Mesendoderm (in vitro differentiated cells): ENCODE data around the gene C1D.

Experiments
- DNase-seq: peaks from one replicate; pipeline ENCODE4 v3.0.0; 2013
- H2AK5ac ChIP-seq: 2 replicates; pipeline ENCODE4 v1.6.1; 2013; ENCODE audit warnings: low read length, inconsistent platforms
- H2BK120ac ChIP-seq: 2 replicates; pipeline ENCODE4 v1.6.1; 2013; ENCODE audit warnings: low read depth, mild to moderate bottlenecking, low read length, moderate library complexity, mixed read lengths
- H2BK15ac ChIP-seq: replicated peaks from 2 replicates; pipeline ENCODE4 v1.6.1; 2013; ENCODE audit warnings: low read depth, mild to moderate bottlenecking, moderate library complexity
- H2BK5ac ChIP-seq: 2 replicates; pipeline ENCODE4 v1.6.1; 2013; ENCODE audit warnings: low read length, inconsistent platforms
- H3K18ac ChIP-seq: 2 replicates; pipeline ENCODE4 v1.6.1; 2013; ENCODE audit warnings: mild to moderate bottlenecking, low read length, mixed read lengths
- H3K23ac ChIP-seq: one replicate; pipeline ENCODE4 v1.6.1; 2013; ENCODE audit warnings: low read length
- H3K27ac ChIP-seq: 2 replicates; pipeline ENCODE4 v1.5.1; 2013; ENCODE audit warnings: low read depth, mild to moderate bottlenecking, inconsistent platforms, low read length, moderate library complexity
- H3K27me3 ChIP-seq: 2 replicates; pipeline ENCODE4 v1.6.1; 2013; ENCODE audit warnings: low read length, control low read depth, mild to moderate bottlenecking, inconsistent platforms; ENCODE audit not compliant: insufficient read depth, poor library complexity
- H3K36me3 ChIP-seq: 2 replicates; pipeline ENCODE4 v1.6.1; 2013; ENCODE audit warnings: low read length, inconsistent platforms; ENCODE audit not compliant: control insufficient read depth, insufficient read depth
- H3K4ac ChIP-seq: one replicate; pipeline ENCODE4 v1.6.1; 2013; ENCODE audit warnings: low read depth, mild to moderate bottlenecking, low read length, moderate library complexity
- H3K4me1 ChIP-seq: 2 replicates; pipeline ENCODE4 v1.6.1; 2013; ENCODE audit warnings: low read depth, low read length, inconsistent platforms; ENCODE audit not compliant: control insufficient read depth
- H3K4me2 ChIP-seq: 2 replicates; pipeline ENCODE4 v1.6.1; 2013; ENCODE audit warnings: low read length
- H3K4me3 ChIP-seq: 2 replicates; pipeline ENCODE4 v1.5.1; 2013; ENCODE audit warnings: mild to moderate bottlenecking, low read length
- H3K56ac ChIP-seq: one replicate; pipeline ENCODE4 v1.6.1; 2013; ENCODE audit warnings: low read length
- H3K79me1 ChIP-seq: 2 replicates; pipeline ENCODE4 v1.6.1; 2013; ENCODE audit warnings: low read length, inconsistent platforms
- H3K79me2 ChIP-seq: 2 replicates; pipeline ENCODE4 v1.6.1; 2013; ENCODE audit warnings: mild to moderate bottlenecking, low read length; ENCODE audit not compliant: control insufficient read depth, insufficient read depth
- H3K9ac ChIP-seq: 2 replicates; pipeline ENCODE4 v1.6.1; 2013; ENCODE audit warnings: low read length, inconsistent platforms
- H4K5ac ChIP-seq: one replicate; pipeline ENCODE4 v1.6.1; 2013; ENCODE audit warnings: low read length
- H4K8ac ChIP-seq: one replicate; pipeline ENCODE4 v1.6.1; 2013; ENCODE audit warnings: low read depth, mild to moderate bottlenecking, control low read depth, low read length, moderate library complexity
- WGBS: extraction: QIAGEN DNeasy Blood & Tissue Kit; methylation state at CpG from one replicate; pipeline ENCODE4 v1.1.7; 2013; ENCODE audit warnings: low lambda C conversion rate, missing lambda C conversion rate; ENCODE audit not compliant: insufficient coverage; ENCODE audit errors: extremely low coverage; 5-methylcytosine and 5-hydroxymethylcytosine counted together

The C1D gene

DNA sequence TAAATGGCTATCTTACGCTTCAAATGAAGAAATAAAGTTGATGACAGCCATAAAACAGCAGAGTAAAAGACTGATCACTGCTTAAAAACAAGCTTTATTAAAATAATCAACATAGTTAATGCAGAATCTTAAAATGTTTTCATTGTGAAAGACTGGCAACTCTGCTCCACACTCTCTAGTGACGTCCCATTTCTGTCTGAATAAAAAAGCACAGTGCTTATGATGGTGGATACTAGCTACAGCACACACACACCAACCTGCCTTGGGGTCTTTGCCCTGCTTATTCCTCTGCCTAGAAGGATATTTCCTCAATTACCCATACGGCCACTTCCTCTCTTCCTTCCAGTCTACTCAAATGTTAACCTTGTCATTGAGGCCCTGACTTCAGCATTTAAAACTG lies 19.1 kb downstream of the C1D start:
- no peak overlapping the region for H4K5ac ChIP-seq
- H3K4me3 ChIP-seq: no peak overlapping the region
- no peaks in the 10 kb centered on the region for H3K79me2 ChIP-seq
- no peaks in the 10 kb centered on the region for H3K4me1 ChIP-seq
- no peak overlapping the region for H3K4ac ChIP-seq
- no peak overlapping the region for H2BK120ac ChIP-seq
- H4K8ac ChIP-seq: no peak overlapping the region
- no peak for DNase-seq
- no peak overlapping the region for H3K18ac ChIP-seq
- no peak overlapping the region for H3K27ac ChIP-seq
- H3K36me3 ChIP-seq: no peaks in the 10 kb centered on the region
- H2AK5ac ChIP-seq: no peak overlapping the region
- H3K27me3 ChIP-seq: no peaks in the 10 kb centered on the region
- H3K9ac ChIP-seq: no peak overlapping the region
- WGBS: no CpG with 5 or more reads among the region's 3 CpGs
- H3K56ac ChIP-seq: no peak overlapping the region
- no peak overlapping the region for H2BK15ac ChIP-seq
- no peak overlapping the region for H3K4me2 ChIP-seq
- no peak overlapping the region for H2BK5ac ChIP-seq
- no peak overlapping the region for H3K23ac ChIP-seq
- peaks cover 1% of the 10 kb centered on the region for H3K79me1 ChIP-seq

DNA sequence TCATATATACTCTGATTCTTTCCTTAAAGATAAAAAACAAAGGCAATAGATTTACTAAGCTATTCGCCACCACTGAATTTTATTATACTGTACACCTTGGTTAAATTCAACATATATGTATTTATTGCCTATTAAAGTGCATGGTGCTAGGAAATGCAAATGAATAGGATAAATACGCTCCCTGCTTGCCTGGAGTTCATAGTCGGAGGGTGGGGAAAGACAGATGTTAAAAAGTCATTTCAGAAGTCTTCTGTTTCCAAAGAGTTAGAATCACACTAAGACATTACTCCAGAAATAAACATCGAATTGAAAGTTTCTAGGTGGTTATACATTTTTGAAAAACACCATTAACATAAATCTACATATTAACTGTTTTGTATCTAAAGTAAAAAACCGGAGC lies 19.8 kb downstream of the C1D start:
- H4K5ac ChIP-seq: no peak overlapping the region
- no peak overlapping the region for H2BK120ac ChIP-seq
- no peaks in the 10 kb centered on the region for H3K4me1 ChIP-seq
- H3K18ac ChIP-seq: no peak overlapping the region
- H3K23ac ChIP-seq: no peak overlapping the region
- H2BK5ac ChIP-seq: no peak overlapping the region
- no peak overlapping the region for H3K9ac ChIP-seq
- no peak overlapping the region for H3K4me3 ChIP-seq
- no peaks in the 10 kb centered on the region for H3K36me3 ChIP-seq
- H3K79me1 ChIP-seq: peaks cover 1% of the 10 kb centered on the region
- no peak overlapping the region for H3K4ac ChIP-seq
- H3K27me3 ChIP-seq: no peaks in the 10 kb centered on the region
- H3K56ac ChIP-seq: no peak overlapping the region
- DNase-seq: no peak
- no peak overlapping the region for H4K8ac ChIP-seq
- H3K79me2 ChIP-seq: no peaks in the 10 kb centered on the region
- no peak overlapping the region for H3K4me2 ChIP-seq
- no peak overlapping the region for H2AK5ac ChIP-seq
- no peak overlapping the region for H3K27ac ChIP-seq
- no CpG with 5 or more reads among the region's 5 CpGs for WGBS
- H2BK15ac ChIP-seq: no peak overlapping the region

DNA sequence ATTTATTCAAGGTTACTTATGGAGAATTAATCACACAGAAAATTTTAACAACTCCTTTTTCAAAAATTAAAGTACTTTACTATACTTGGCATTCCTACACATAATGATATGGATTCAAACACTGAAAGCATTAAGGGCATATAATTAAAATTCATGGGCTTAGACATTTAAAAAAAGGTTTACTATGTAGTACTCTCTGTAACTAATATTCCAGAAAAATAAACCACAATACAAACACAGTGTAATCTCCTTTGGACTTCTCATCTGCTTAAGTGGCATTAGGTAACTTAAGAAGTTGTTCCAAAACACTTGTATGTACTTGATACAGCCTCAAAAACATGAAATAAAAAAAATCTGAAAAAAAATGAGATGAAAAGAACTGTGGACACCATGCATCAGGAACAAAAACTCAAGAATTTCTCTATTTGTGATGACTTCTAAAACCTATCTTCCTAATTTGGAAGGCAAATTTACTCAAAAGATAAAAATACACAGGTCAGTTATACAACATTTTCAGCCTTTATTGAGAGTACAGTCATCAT lies 21.0 kb downstream of the C1D start:
- no peaks in the 10 kb centered on the region for H3K79me1 ChIP-seq
- no peak overlapping the region for H3K27ac ChIP-seq
- no peak for DNase-seq
- no peak overlapping the region for H3K4me3 ChIP-seq
- no peak overlapping the region for H2AK5ac ChIP-seq
- no peak overlapping the region for H3K18ac ChIP-seq
- H2BK5ac ChIP-seq: no peak overlapping the region
- H3K4me2 ChIP-seq: no peak overlapping the region
- H2BK120ac ChIP-seq: no peak overlapping the region
- H4K8ac ChIP-seq: no peak overlapping the region
- no peaks in the 10 kb centered on the region for H3K36me3 ChIP-seq
- H3K23ac ChIP-seq: no peak overlapping the region
- H3K4ac ChIP-seq: no peak overlapping the region
- no peaks in the 10 kb centered on the region for H3K79me2 ChIP-seq
- H3K4me1 ChIP-seq: no peaks in the 10 kb centered on the region
- H4K5ac ChIP-seq: no peak overlapping the region
- H3K9ac ChIP-seq: no peak overlapping the region
- no peaks in the 10 kb centered on the region for H3K27me3 ChIP-seq
- H2BK15ac ChIP-seq: no peak overlapping the region
- no peak overlapping the region for H3K56ac ChIP-seq

DNA sequence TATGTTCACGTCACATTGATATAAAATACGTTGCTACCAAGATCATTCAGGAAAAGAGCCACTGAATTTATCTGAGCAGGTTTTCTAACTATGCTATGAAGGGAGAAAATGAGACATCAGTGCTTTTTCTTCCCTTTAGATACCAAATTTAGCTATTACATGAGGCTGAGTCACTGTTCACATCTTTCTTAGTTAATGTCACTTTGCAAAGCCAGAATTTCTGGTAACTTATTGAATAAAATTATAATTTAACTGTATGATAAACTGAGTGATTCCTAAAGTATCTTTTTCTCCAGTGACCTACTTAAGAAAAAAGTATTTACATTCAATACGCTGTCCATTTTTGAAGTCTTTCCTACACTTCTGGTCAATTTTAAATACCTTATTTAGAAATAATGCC lies 22.7 kb downstream of the C1D start:
- no CpG with 5 or more reads among the region's 3 CpGs for WGBS
- Histone ChIP-seq H3K79me1 (no peaks in the 10 kb centered on the region), H4K5ac (no peak overlapping the region), H2AK5ac (no peak overlapping the region), H3K27ac (no peak overlapping the region), H3K4me2 (no peak overlapping the region), H3K4ac (no peak overlapping the region), H3K79me2 (no peaks in the 10 kb centered on the region), H3K23ac (no peak overlapping the region), H3K4me1 (no peaks in the 10 kb centered on the region), H2BK120ac (no peak overlapping the region), H4K8ac (no peak overlapping the region), H2BK5ac (no peak overlapping the region), H3K36me3 (no peaks in the 10 kb centered on the region), H3K4me3 (no peak overlapping the region), H3K27me3 (no peaks in the 10 kb centered on the region), H3K56ac (no peak overlapping the region), H2BK15ac (no peak overlapping the region), H3K18ac (no peak overlapping the region), H3K9ac (no peak overlapping the region)
- no peak for DNase-seq

DNA sequence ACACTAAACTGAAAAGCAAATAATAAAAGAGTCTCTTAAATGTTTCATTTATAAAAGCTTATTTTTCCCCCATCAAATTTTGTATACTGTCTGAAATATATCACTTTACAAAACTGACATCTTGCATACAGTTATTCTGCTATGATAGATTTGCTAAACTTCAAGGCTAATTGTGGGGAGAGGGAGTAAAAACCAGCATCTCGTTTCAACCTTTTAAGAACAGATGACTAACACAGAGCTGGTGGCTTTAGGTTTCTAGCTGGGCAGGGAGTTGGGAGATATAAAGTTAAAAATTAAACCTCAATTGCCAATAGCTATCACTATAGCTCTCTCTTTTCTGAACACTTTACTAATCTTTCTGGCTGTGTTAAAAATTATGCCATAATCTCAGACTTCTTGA lies 23.5 kb downstream of the C1D start:
- DNase-seq: no peak
- Histone ChIP-seq H3K27me3 (no peaks in the 10 kb centered on the region), H3K27ac (no peak overlapping the region), H2BK5ac (no peak overlapping the region), H4K5ac (no peak overlapping the region), H2BK15ac (no peak overlapping the region), H3K4me3 (no peak overlapping the region), H3K23ac (no peak overlapping the region), H2AK5ac (no peak overlapping the region), H3K4me1 (no peaks in the 10 kb centered on the region), H3K9ac (no peak overlapping the region), H3K79me1 (no peaks in the 10 kb centered on the region), H3K4me2 (no peak overlapping the region), H2BK120ac (no peak overlapping the region), H4K8ac (no peak overlapping the region), H3K79me2 (no peaks in the 10 kb centered on the region), H3K18ac (no peak overlapping the region), H3K56ac (no peak overlapping the region), H3K36me3 (no peaks in the 10 kb centered on the region), H3K4ac (no peak overlapping the region)
- no CpG with 5 or more reads among the region's 1 CpG for WGBS

DNA sequence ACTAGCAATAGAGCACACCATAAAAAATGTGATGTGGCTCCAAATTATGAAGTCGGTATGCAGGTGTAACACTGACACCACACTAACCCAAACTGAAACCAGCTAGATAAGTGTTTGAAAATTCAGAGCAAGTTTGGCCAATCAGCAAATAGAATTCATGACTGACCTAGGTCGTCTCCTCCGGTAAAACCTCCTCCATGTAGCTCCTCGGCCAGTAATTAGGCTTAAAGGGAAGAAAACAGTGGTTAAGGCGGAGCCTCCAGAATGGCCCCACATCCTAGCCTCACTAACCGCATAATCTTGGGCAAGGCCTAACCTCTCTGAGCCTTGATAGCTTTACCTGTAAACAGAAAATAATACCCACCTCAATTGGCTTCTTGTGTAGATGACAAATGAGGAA lies 30.1 kb downstream of the C1D start:
- Histone ChIP-seq H3K79me2 (no peaks in the 10 kb centered on the region), H3K4me1 (no peaks in the 10 kb centered on the region), H3K4me2 (no peak overlapping the region), H3K4me3 (no peak overlapping the region), H3K27me3 (no peaks in the 10 kb centered on the region), H2AK5ac (no peak overlapping the region), H3K56ac (no peak overlapping the region), H3K79me1 (no peaks in the 10 kb centered on the region), H3K23ac (no peak overlapping the region), H3K4ac (no peak overlapping the region), H2BK120ac (no peak overlapping the region), H3K36me3 (no peaks in the 10 kb centered on the region), H3K27ac (no peak overlapping the region), H2BK5ac (no peak overlapping the region), H4K8ac (no peak overlapping the region), H3K9ac (no peak overlapping the region), H2BK15ac (no peak overlapping the region), H4K5ac (no peak overlapping the region), H3K18ac (no peak overlapping the region)
- DNase-seq: no peak
- WGBS: no CpG with 5 or more reads among the region's 6 CpGs
